ENCODE measurements around the gene AHCTF1.

The AHCTF1 gene

DNA sequence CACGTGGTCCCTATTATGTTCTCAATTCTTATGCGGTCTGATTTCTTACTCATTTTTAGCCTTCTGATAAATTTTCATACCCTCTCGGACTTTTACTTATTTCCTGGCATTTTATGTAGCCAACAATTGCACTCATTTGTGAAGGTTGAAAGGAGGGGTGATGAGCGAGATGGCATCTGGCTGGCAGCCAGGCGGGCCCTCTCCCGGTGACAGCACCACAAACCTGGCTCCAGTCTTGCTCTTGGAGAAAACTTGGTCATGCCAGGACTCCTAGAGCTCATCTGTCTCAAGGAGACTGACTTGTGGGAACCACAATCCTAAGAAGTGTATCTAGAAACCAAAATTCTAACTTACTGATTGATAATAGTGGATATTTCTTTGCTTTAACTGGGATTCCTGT, 14.6 kb upstream of the AHCTF1 start:
- Histone ChIP-seq H4K20me1 (ENCODE audit: low read depth, low read length) (no peaks in the 10 kb centered on the region), H3K4me2 (ENCODE audit: low read depth, low read length, poor library complexity, severe bottlenecking) (no peak overlapping the region), H3F3A (ENCODE audit: insufficient read depth) (no peaks in the 10 kb centered on the region), H3K36me3 (ENCODE audit: low read length) (no peaks in the 10 kb centered on the region), H3K9me2 (replicated peaks; ENCODE audit: insufficient read depth, low read length) (no peaks in the 10 kb centered on the region), H3K79me2 (ENCODE audit: insufficient read depth, low read length) (no peaks in the 10 kb centered on the region), H3K9ac (ENCODE audit: low read length) (no peak overlapping the region), H2AFZ (ENCODE audit: low read depth, low read length, severe bottlenecking) (no peak overlapping the region), H3K9me3 (ENCODE audit: insufficient read depth, low read length) (no peaks in the 10 kb centered on the region), H3K4me3 (ENCODE audit: insufficient read depth, low read length, poor library complexity, severe bottlenecking) (no peak overlapping the region), H3K27ac (ENCODE audit: low read depth, low read length) (no peak overlapping the region), H3K27me3 (ENCODE audit: low read length) (no peaks in the 10 kb centered on the region)
- no peak for TF ChIP-seq CTCF (IDR thresholded peaks at IDR 0.05; ENCODE audit: insufficient read depth, low read length, poor library complexity, severe bottlenecking)
- no peak for TF ChIP-seq EZH2phosphoT487 (conservative IDR thresholded peaks at IDR 0.05; ENCODE audit: low read length)

DNA sequence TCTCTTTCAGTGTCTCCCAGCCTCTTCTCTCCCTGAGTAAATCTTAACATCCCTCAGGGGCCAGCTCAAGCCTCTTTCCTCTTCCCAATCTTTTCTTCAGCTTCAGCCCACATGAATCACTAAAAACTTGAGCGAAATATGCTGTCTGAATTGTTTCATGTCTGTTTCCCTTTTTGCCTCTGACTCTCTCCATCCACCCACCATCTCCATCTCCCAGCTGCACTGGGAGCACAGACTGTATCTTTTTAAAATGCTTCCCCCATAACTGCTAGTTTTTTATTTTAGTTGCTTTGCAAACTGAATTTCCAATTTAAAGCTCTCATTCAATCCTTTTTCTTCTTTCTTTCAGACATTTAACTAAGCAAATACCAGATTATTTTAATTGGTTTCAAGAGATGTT, 3.0 kb upstream of the AHCTF1 start:
- Histone ChIP-seq H3F3A (ENCODE audit: insufficient read depth) (0 out of 2 replicates have a peak, but pooled peaks cover 3% of the 10 kb centered on the region), H3K9me2 (replicated peaks; ENCODE audit: insufficient read depth, low read length) (no peaks in the 10 kb centered on the region), H2AFZ (ENCODE audit: low read depth, low read length, severe bottlenecking) (no peak overlapping the region), H3K36me3 (ENCODE audit: low read length) (no peaks in the 10 kb centered on the region), H3K9me3 (ENCODE audit: insufficient read depth, low read length) (no peaks in the 10 kb centered on the region), H3K27ac (ENCODE audit: low read depth, low read length) (no peak overlapping the region), H4K20me1 (ENCODE audit: low read depth, low read length) (no peaks in the 10 kb centered on the region), H3K27me3 (ENCODE audit: low read length) (no peaks in the 10 kb centered on the region), H3K4me2 (ENCODE audit: low read depth, low read length, poor library complexity, severe bottlenecking) (no peak overlapping the region), H3K4me3 (ENCODE audit: insufficient read depth, low read length, poor library complexity, severe bottlenecking) (no peak overlapping the region), H3K9ac (ENCODE audit: low read length) (no peak overlapping the region), H3K79me2 (ENCODE audit: insufficient read depth, low read length) (peaks cover 14% of the 10 kb centered on the region)
- no peak for TF ChIP-seq EZH2phosphoT487 (conservative IDR thresholded peaks at IDR 0.05; ENCODE audit: low read length)
- TF ChIP-seq CTCF (IDR thresholded peaks at IDR 0.05; ENCODE audit: insufficient read depth, low read length, poor library complexity, severe bottlenecking) = no peak

DNA sequence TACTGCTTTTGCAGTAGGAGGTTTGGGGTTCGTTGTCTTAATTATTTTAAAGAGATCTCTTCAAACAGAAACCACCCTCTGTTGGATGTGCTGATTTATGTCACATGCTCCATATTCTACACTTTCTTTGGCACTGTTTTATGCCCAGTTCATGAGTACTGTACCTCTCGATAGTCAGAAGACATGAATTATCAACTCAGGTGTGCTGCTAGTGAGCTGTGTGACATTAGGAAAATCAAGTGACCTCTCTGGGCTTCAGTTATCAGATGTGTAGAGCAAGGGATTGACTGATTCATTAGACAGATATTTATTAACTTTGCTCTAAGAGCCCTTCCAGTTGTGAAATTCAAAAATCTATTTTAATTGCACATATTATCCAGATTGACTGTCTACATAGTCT, 2.1 kb upstream of the AHCTF1 start:
- peaks cover 23% of the 10 kb centered on the region for H3K79me2 ChIP-seq (ENCODE audit: insufficient read depth, low read length)
- no peak overlapping the region for H3K4me3 ChIP-seq (ENCODE audit: insufficient read depth, low read length, poor library complexity, severe bottlenecking)
- no peak overlapping the region for H3K9ac ChIP-seq (ENCODE audit: low read length)
- H3K27ac ChIP-seq (ENCODE audit: low read depth, low read length) = no peak overlapping the region
- TF ChIP-seq CTCF (IDR thresholded peaks at IDR 0.05; ENCODE audit: insufficient read depth, low read length, poor library complexity, severe bottlenecking) (no peak), EZH2phosphoT487 (conservative IDR thresholded peaks at IDR 0.05; ENCODE audit: low read length) (no peak)
- no peaks in the 10 kb centered on the region for H3K36me3 ChIP-seq (ENCODE audit: low read length)
- H3K9me2 ChIP-seq (replicated peaks; ENCODE audit: insufficient read depth, low read length) = no peaks in the 10 kb centered on the region
- no peaks in the 10 kb centered on the region for H4K20me1 ChIP-seq (ENCODE audit: low read depth, low read length)
- no peak overlapping the region for H2AFZ ChIP-seq (ENCODE audit: low read depth, low read length, severe bottlenecking)
- H3K9me3 ChIP-seq (ENCODE audit: insufficient read depth, low read length) = no peaks in the 10 kb centered on the region
- 0 out of 2 replicates have a peak, but pooled peaks cover 5% of the 10 kb centered on the region for H3F3A ChIP-seq (ENCODE audit: insufficient read depth)
- H3K27me3 ChIP-seq (ENCODE audit: low read length) = no peaks in the 10 kb centered on the region
- H3K4me2 ChIP-seq (ENCODE audit: low read depth, low read length, poor library complexity, severe bottlenecking) = no peak overlapping the region

Measured in SU-DHL-6 (cell line).